GM19324 (cell line): ENCODE data around the gene CPTP.

ENCODE experiments used
- ATAC-seq: cut with Tn5 transposase; IDR thresholded peaks from one replicate; pipeline ENCODE4 v1.9.1; 2021; ENCODE audit warnings: mild to moderate bottlenecking, moderate library complexity; ENCODE audit not compliant: unreplicated experiment, low FRiP score

The CPTP gene

GRCh38 chr1:1317420-1317819 lies 7.2 kb upstream of the CPTP start:
- ATAC-seq = no peak

GRCh38 chr1:1318131-1318652 lies 6.4 kb upstream of the CPTP start:
- no peak for ATAC-seq

GRCh38 chr1:1318777-1319645 lies 5.6 kb upstream of the CPTP start:
- no peak for ATAC-seq

GRCh38 chr1:1319646-1319941 lies 5.0 kb upstream of the CPTP start:
- no peak for ATAC-seq

GRCh38 chr1:1320666-1321448 lies 3.7 kb upstream of the CPTP start:
- no peak for ATAC-seq

GRCh38 chr1:1321477-1321876 lies 3.1 kb upstream of the CPTP start:
- no peak for ATAC-seq

- ATAC-seq = no peak
These were observed 2.2 kb upstream of the CPTP start for GRCh38 chr1:1322418-1322817.

GRCh38 chr1:1322952-1323351 lies 1.6 kb upstream of the CPTP start:
- no peak for ATAC-seq

- peak; percentile 29 for ATAC-seq
These were observed 498 bp upstream of the CPTP start for GRCh38 chr1:1324084-1324523.

- ATAC-seq = no peak
These were observed 879 bp downstream of the CPTP start for GRCh38 chr1:1325288-1326074.

- ATAC-seq = no peak
These were observed 1.5 kb downstream of the CPTP start for GRCh38 chr1:1326075-1326605.

- ATAC-seq = no peak
These were observed 2.7 kb downstream of the CPTP start for GRCh38 chr1:1327291-1327690.

- ATAC-seq = no peak
These were observed 3.7 kb downstream of the CPTP start for GRCh38 chr1:1328254-1328653.

- no peak for ATAC-seq
These were observed 5.0 kb downstream of the CPTP start for GRCh38 chr1:1329304-1330210.

GRCh38 chr1:1330366-1331067 lies 5.9 kb downstream of the CPTP start:
- ATAC-seq = no peak

- no peak for ATAC-seq
These were observed 6.7 kb downstream of the CPTP start, which contains the start of gene TAS1R3 for GRCh38 chr1:1331068-1331965. TAS1R3 (plus strand) TSS chr1:1331280; CDS start chr1:1331346, 66 bp downstream.

- no peak for ATAC-seq
These were observed 7.6 kb downstream of the CPTP start for GRCh38 chr1:1332031-1332755.
